Stimulated activated CD4-positive, alpha-beta T cell treated with anti-CD3 and anti-CD28 coated beads, Interleukin-15, amount 100 ng/mL, for 1 hour (primary cell): Measurements from ENCODE around the gene ARMC3.

Source experiments
- DNase-seq, 2 donors: peaks; one replicate each; pipeline ENCODE4 v3.0.0-alpha.2; 2020; ENCODE audit warnings: low read depth in 1 of 2, low spot score in 1 of 2

The ARMC3 gene

GRCh38 chr10:22992075-22992474 is 64.2 kb downstream of the ARMC3 start:
- no peak for DNase-seq

DNA sequence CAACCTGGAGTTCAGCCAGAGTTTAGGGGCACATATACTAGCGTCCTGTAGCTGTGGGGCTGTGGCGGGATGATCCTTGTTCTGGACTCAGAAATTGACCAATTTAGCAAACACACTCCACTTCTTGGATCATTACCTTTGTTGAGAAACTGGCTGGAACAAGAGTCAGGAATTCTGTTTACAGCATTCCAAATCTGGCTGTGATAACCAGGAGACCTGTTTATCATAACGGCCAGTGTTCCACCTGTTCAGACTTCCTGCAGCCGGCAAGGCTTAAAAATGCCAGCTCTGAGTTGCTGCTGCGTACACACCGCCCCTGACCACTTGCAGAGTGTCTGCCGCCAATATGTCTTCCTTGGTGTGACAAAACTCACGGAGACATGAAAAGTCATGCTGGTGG is 64.8 kb downstream of the ARMC3 start:
- DNase-seq: no peak

DNA sequence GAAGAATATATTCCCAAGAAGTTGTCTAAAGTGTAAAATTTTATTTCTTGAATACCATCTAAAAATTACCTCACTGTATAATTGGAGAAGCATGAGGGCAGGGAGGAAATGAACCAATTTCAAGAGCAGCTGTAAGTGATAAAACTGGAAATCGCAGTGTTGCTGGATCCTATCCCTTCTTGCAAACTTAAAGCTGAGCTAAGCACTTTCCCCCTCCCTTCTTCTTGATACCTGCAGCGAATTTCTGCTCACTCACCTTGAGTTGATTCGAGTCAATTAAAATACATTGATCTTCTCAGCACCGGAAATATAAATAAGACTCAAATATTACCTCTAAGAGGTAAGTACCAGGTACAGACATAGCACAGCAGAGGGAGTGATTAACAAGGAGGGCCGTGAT is 65.5 kb downstream of the ARMC3 start:
- no peak for DNase-seq

GRCh38 chr10:22997096-22997495 is 69.2 kb downstream of the ARMC3 start:
- DNase-seq: no peak

DNA sequence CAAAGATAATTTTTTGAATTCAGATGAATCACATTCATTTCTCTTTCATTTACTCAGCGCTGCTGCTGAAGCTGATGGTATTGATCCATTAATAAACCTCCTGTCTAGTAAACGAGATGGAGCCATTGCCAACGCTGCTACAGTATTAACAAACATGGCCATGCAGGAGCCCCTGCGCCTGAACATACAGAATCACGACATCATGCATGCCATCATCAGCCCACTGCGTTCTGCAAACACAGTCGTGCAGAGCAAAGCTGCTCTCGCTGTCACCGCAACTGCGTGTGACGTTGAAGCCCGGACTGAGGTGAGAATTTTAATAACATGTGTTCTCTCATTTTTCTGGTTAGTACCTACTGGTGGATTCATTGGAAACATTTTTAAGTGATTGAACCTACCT is 70.2 kb downstream of the ARMC3 start:
- no peak for DNase-seq

DNA sequence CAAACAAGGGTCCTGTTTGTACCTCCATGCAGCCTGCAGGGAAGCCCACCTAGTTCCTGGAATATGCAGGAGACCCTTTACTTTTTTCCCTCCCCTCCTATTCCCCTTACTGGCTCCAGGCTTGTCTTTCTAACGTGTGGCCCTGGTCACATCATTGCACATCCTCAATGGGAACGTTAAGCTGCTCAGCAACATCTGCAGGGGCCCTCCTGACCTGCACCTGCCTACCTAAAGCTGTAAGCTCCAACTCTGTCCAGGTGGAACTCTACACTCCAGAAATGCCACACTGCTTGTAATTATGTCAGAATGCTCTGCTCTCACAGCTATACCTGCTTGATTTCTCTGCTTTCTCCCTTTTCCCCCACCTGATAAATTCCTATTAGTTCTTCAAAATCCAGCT is 72.1 kb downstream of the ARMC3 start:
- no peak for DNase-seq

- DNase-seq: no peak
These were observed 74.2 kb downstream of the ARMC3 start for GRCh38 chr10:23001901-23002516.

DNA sequence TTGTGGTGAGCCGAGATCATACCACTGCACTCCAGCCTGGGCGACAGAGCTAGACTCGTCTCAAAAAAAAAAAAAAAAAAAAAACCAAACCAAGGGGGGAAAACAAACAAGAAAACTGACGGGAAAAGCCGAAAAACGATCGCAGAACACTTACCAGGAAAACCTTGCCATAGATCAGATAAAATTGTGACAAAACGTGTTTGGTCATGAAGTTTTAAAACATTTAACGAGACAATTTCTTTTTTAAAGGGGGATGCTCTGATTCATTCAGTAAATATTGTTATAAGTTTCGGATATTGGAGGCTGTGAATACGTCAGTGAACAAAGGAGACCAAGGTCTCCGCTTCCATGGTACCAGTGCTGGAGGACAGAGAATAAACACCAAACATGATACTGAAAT is 77.3 kb downstream of the ARMC3 start:
- no peak for DNase-seq

DNA sequence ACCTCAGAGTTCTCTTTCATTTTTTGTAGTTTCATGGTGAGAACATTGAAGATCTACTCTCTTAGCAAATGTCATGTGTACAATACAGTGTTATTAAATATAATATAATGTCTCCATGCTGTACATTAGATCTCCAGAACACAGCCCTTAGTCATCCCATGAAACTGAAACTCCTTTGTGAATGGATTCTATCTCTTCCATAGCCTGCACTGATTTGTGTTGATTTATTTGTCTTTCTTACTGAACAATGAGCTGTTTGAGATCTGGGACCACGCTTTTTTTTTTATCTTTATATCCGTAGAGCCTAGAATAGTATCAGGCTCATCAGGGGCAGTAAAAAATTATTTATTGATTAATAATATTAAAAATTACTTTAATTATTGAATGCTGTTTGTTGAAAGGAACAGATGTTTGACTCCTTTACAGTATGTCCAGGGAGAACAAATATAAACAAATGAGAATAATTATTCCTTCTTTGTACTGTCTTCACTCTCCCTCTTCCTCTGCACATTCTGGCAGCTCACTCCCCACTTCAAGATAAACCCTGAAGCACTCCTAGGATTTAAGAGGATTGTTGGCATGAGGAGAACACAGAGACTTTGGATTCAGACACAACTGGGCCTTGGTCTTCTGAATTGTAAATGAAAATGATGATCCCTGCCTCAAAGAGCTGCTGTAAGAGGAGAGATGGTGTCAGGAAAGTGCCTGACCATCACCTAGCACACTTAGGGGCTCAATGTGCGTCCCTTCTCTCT is 85.9 kb downstream of the ARMC3 start:
- DNase-seq: no peak

GRCh38 chr10:23015021-23015707 is 87.3 kb downstream of the ARMC3 start:
- DNase-seq: no peak

DNA sequence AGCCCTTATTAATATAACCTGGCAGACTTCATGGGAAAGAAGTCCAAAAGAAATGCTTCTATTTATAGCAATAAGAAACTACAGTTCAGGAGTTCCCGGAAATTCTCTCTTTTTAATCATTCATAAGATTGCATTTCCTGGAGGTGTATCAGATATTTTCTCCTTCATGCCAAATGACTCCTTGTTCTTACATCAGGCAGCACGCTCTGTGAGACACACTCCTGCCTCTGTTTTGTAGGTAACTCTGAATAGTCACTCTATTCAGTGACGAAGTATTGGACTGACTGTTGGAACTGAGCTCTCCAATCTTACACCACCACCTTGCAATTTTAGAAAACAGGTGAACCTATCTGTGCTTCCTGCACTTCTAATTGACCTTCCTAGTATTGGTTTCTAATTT is 88.8 kb downstream of the ARMC3 start:
- DNase-seq: no peak

DNA sequence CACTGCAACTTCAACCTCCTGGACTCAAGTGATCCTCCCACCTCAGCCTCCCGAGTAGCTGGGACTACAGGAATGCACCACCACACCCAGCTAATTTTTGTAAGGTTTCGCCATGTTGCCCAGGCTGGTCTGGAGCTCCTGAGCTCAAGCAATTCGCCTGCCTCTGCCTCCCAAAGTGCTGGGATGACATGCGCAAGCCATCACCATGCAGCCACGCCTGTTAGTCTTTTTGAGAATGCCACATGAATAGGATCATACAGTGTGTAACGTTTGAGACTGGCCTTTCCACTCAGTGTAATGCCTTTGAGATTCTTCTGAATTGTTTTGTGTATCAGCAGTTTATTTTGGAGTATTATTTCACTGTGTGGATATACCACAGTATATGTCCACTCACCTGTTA is 91.8 kb downstream of the ARMC3 start:
- DNase-seq: no peak

- no peak for DNase-seq
These were observed 93.6 kb downstream of the ARMC3 start for GRCh38 chr10:23021430-23021829.

- DNase-seq: no peak
These were observed 96.1 kb downstream of the ARMC3 start for GRCh38 chr10:23024002-23024401.

- no peak for DNase-seq
These were observed 103.5 kb downstream of the ARMC3 start for GRCh38 chr10:23031318-23031717.

DNA sequence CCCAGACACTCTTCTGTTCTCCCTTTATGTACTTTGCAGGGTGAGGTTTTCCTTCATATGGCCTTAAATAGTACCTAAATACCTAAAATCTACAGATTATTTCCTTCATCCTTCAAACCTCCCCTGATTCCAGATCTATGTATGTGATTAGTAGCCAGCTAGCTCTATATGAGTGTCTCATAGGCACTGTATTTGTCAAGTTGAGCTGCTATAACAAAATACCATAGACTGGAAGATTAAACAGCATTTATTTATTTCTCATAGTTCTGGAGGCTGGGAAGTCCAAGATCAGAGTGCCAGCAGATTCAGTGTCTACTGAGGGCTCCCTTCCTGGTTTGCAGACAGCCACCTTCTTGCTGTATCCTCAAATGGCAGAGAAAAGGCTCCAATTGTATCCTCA is 106.9 kb downstream of the ARMC3 start:
- no peak for DNase-seq

- no peak for DNase-seq
These were observed 107.7 kb downstream of the ARMC3 start for GRCh38 chr10:23035569-23035968.

- no peak for DNase-seq
These were observed 109.3 kb downstream of the ARMC3 start for GRCh38 chr10:23037152-23037551.

GRCh38 chr10:23037561-23037960 is 109.7 kb downstream of the ARMC3 start:
- no peak for DNase-seq

DNA sequence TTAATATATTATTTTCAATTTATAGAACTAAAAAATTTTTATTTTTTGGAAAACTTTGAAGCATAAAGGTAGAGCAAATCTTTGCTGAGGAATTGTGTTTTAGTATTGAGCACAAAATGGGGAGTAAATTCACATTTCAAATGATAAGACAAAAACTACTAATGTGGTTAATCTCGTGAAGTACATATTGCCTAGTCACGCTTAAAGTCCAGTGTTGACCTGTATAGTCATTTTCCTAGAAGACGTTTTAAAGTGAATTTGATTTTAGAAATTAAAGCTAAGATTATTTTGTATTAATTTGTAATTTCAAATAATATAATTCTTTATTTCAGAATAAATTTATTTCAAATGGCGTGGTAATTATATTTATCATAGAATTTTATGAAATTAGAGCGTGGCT is 110.3 kb downstream of the ARMC3 start:
- no peak for DNase-seq

- no peak for DNase-seq
These were observed 112.1 kb downstream of the ARMC3 start for GRCh38 chr10:23040002-23040401.

DNA sequence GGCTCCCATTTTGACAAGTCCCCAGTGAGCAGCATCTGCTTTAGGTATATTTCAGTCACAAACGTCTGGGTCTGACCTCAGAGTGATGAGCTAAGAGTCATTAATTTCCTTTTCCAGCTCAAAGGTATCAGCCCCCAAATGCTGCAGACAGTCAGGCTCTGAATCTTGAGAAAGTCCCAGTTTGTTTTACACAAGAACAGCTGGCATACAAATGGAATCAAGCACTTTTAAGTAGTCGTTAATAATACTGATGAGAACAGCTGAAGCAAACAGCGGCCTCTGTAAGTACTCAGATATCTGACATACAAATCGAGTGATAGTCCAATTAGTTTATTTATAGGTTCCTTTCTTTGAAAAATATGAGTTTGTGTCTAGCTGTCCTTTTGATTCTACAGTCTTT is 118.2 kb downstream of the ARMC3 start:
- DNase-seq: no peak
